ENCODE measurements around the gene PTP4A2. TPM values are rescaled to one million over a fixed set of nuclear protein-coding genes. Genes with fewer than 3 reads are reported as not detected.

Gene PTP4A2
- total and polyA plus RNA-seq, 8 donors = 78.6 to 330 (median 167) TPM

DNA sequence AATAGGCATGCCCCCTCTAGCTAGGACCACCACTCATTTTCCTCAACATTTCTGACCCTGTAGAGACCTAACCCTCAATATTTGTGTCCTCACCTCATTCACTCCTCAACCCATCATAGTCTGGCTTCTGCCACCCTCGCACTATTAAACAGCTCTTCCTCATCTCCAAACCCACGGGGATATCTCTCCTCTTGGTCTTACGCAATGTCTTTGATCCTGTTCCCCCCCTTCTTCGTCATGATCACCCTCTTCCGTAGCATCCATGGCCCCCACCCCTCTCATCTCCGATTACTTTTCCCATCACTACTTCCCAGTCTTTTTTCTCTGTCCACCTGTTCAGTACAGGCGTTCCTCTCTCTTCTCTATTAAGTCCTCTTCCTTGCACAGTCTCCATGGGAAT, 70.6 kb downstream of the PTP4A2 start:
- no peaks in the 10 kb centered on the region for H3K4me1 ChIP-seq
- no peaks in the 10 kb centered on the region for H3K27me3 ChIP-seq
- H3K4me3 ChIP-seq = no peak overlapping the region
- no peaks in the 10 kb centered on the region for H3K36me3 ChIP-seq
- WGBS, 5 donors = 83 to 89% (median 85%) methylated on average over 7 of the region's 7 CpGs
- no peak for DNase-seq
- no peak for TF ChIP-seq POLR2A (IDR thresholded peaks at IDR 0.05)
- no peak for TF ChIP-seq POLR2AphosphoS5 (IDR thresholded peaks at IDR 0.05)
- TF ChIP-seq CTCF (IDR thresholded peaks at IDR 0.05) = no peak
- TF ChIP-seq EP300 (IDR thresholded peaks at IDR 0.05) = no peak
- H3K9me3 ChIP-seq = no peaks in the 10 kb centered on the region
- intact Hi-C loops (cut with DNase I; ENCODE audit: low total_unique reads) = no loop called here
- no peak overlapping the region for H3K27ac ChIP-seq

DNA sequence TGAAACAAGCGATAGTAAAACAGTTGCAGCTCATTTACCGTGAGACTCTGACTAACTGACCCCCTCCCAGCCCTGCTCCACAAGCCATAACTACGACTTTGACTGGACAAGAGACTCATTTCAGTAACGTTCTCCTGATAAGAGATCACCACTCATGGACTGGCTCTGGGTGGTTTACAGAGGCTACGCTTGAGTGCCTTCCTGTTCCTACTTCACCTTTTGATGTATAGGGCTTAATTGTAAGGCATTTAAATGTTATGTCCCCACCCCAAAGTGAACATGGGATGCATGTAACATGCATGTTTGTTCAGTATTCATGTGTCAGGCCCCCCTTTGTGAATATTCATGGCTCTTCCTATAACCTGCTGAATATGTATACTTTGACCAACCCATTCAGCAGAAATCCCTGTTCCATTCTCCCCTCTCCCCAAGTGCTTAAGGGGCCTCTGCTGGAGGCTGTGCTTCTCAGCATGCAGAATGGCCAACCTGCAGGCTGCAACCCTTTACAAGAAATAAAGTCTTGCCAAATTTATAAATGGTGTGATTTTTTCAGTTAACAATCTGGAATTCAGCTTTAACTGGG, 71.6 kb downstream of the PTP4A2 start:
- whole genome bisulfite sequencing, 5 donors = 29 to 55% (median 39%) methylated on average over 5 of the region's 5 CpGs
- no peak for TF ChIP-seq POLR2A (IDR thresholded peaks at IDR 0.05)
- no peak for TF ChIP-seq CTCF (IDR thresholded peaks at IDR 0.05)
- TF ChIP-seq POLR2AphosphoS5 (IDR thresholded peaks at IDR 0.05) = no peak
- TF ChIP-seq EP300 (IDR thresholded peaks at IDR 0.05) = no peak
- no peak for DNase-seq
- Histone ChIP-seq H3K27ac (no peak overlapping the region), H3K36me3 (no peaks in the 10 kb centered on the region), H3K4me3 (no peak overlapping the region), H3K4me1 (no peaks in the 10 kb centered on the region), H3K9me3 (no peaks in the 10 kb centered on the region), H3K27me3 (no peaks in the 10 kb centered on the region)
- intact Hi-C loops (cut with DNase I; ENCODE audit: low total_unique reads) = no loop called here

GRCh38 chr1:31865728-31866449, 72.3 kb downstream of the PTP4A2 start:
- no peaks in the 10 kb centered on the region for H3K4me1 ChIP-seq
- TF ChIP-seq POLR2A (IDR thresholded peaks at IDR 0.05) = no peak
- TF ChIP-seq POLR2AphosphoS5 (IDR thresholded peaks at IDR 0.05) = no peak
- TF ChIP-seq EP300 (IDR thresholded peaks at IDR 0.05) = no peak
- no peak for TF ChIP-seq CTCF (IDR thresholded peaks at IDR 0.05)
- intact Hi-C loops (cut with DNase I; ENCODE audit: low total_unique reads) = no loop called here
- H3K27me3 ChIP-seq = no peaks in the 10 kb centered on the region
- DNase-seq = no peak
- H3K36me3 ChIP-seq = no peaks in the 10 kb centered on the region
- H3K9me3 ChIP-seq = no peaks in the 10 kb centered on the region
- H3K4me3 ChIP-seq = no peak overlapping the region
- H3K27ac ChIP-seq = no peak overlapping the region
- whole genome bisulfite sequencing, 5 donors = 85 to 94% (median 88%) methylated on average over 11 of the region's 11 CpGs

DNA sequence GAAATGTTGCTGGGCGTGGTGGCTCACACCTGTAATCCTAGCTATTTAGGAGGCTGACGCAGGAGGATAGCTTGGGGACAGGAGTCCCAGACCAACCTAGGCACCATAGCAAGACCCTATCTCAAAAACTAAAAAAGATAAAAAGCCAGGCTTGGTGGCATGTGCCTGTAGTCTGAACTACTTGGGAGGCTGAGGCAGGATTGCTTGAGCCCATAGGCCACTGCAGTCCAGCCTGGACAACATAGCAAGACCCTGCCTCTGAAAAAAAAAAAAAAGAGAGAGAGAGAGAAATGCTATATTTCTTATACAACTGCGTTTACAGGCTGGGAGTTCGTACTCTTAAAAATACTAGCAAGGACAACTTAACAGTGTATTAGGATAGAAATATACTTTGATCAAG, 76.1 kb downstream of the PTP4A2 start:
- no peaks in the 10 kb centered on the region for H3K36me3 ChIP-seq
- DNase-seq = no peak
- H3K4me3 ChIP-seq = no peak overlapping the region
- no peaks in the 10 kb centered on the region for H3K27me3 ChIP-seq
- intact Hi-C loops (cut with DNase I; ENCODE audit: low total_unique reads) = no loop called here
- TF ChIP-seq POLR2A (IDR thresholded peaks at IDR 0.05) (no peak), CTCF (IDR thresholded peaks at IDR 0.05) (no peak), POLR2AphosphoS5 (IDR thresholded peaks at IDR 0.05) (no peak), EP300 (IDR thresholded peaks at IDR 0.05) (no peak)
- no peak overlapping the region for H3K27ac ChIP-seq
- H3K4me1 ChIP-seq = no peaks in the 10 kb centered on the region
- WGBS, 5 donors = 92 to 99% (median 97%) methylated on average over 4 of the region's 4 CpGs
- no peaks in the 10 kb centered on the region for H3K9me3 ChIP-seq
